ENCODE measurements around the gene ZC3HAV1.

The ZC3HAV1 gene

GRCh38 chr7:139075871-139076686 lies 33.4 kb downstream of the ZC3HAV1 start:
- TF ChIP-seq, protein P1, sequence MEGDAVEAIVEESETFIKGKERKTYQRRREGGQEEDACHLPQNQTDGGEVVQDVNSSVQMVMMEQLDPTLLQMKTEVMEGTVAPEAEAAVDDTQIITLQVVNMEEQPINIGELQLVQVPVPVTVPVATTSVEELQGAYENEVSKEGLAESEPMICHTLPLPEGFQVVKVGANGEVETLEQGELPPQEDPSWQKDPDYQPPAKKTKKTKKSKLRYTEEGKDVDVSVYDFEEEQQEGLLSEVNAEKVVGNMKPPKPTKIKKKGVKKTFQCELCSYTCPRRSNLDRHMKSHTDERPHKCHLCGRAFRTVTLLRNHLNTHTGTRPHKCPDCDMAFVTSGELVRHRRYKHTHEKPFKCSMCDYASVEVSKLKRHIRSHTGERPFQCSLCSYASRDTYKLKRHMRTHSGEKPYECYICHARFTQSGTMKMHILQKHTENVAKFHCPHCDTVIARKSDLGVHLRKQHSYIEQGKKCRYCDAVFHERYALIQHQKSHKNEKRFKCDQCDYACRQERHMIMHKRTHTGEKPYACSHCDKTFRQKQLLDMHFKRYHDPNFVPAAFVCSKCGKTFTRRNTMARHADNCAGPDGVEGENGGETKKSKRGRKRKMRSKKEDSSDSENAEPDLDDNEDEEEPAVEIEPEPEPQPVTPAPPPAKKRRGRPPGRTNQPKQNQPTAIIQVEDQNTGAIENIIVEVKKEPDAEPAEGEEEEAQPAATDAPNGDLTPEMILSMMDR (IDR thresholded peaks at IDR 0.05) = no peak
- Histone ChIP-seq H3K27ac (peak overlapping the region; percentile 74), H3K4me1 (ENCODE audit: control insufficient read depth in 1 of 2, insufficient read depth in 1 of 2, low read depth in 1 of 2, low read length in 1 of 2) (peaks cover 3 to 12% of the 10 kb centered on the region in 2 experiments), H3K36me3 (peaks cover 100% of the 10 kb centered on the region), H3K4me3 (ENCODE audit: low read depth in 1 of 2, low read length in 1 of 2) (no peak overlapping the region), H3K9me3 (no peaks in the 10 kb centered on the region), H3K27me3 (no peaks in the 10 kb centered on the region)

DNA sequence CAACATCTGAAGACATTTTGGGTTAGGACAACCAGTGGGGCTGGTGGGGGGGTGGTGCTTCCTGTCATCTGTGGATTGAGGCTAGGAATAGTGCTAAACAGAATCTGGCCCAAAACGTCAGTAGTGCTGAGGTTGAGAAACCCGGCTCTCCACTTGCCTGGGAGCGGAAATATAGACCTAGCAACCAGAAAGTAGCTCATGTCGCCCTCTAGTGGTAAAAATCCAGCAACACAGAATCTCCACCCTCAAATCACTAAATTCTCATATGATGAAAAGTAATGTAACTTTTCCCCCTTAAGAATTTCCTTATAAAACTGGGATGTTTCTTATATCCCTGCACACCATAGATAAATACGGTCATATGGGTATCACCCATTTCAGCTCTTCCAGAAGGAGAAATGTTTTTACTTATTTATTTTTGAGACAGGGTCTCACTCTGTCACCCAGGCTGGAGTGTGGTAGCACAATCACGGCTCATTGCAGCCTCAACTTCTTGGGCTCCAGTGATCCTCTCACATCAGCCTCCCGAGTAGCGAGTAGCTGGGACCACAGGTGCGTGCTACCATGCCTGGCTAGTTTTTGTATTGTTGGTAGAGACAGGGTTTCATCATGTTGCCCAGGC lies 34.4 kb downstream of the ZC3HAV1 start:
- H3K4me3 ChIP-seq (ENCODE audit: low read depth in 1 of 2, low read length in 1 of 2) = peak overlapping the region in 1 of 2 experiments; percentile 28
- TF ChIP-seq, protein P1 (IDR thresholded peaks at IDR 0.05) = peak; percentile 75
- no peaks in the 10 kb centered on the region for H3K9me3 ChIP-seq
- H3K27ac ChIP-seq = peak overlapping the region; percentile 74
- no peaks in the 10 kb centered on the region for H3K27me3 ChIP-seq
- peaks cover 98% of the 10 kb centered on the region for H3K36me3 ChIP-seq
- H3K4me1 ChIP-seq (ENCODE audit: control insufficient read depth in 1 of 2, insufficient read depth in 1 of 2, low read depth in 1 of 2, low read length in 1 of 2) = peaks cover 3 to 12% of the 10 kb centered on the region in 2 experiments

GRCh38 chr7:139072796-139073195 lies 36.7 kb downstream of the ZC3HAV1 start:
- H3K4me3 ChIP-seq (ENCODE audit: low read depth in 1 of 2, low read length in 1 of 2) = peak overlapping the region in 1 of 2 experiments; percentile 8
- TF ChIP-seq, protein P1 (IDR thresholded peaks at IDR 0.05) = no peak
- H3K9me3 ChIP-seq = no peaks in the 10 kb centered on the region
- peak overlapping the region; percentile 57 for H3K27ac ChIP-seq
- H3K27me3 ChIP-seq = no peaks in the 10 kb centered on the region
- H3K4me1 ChIP-seq (ENCODE audit: control insufficient read depth in 1 of 2, insufficient read depth in 1 of 2, low read depth in 1 of 2, low read length in 1 of 2) = peaks cover 9 to 19% of the 10 kb centered on the region in 2 experiments
- H3K36me3 ChIP-seq = peaks cover 98% of the 10 kb centered on the region

- H3K27ac ChIP-seq = peak overlapping the region; percentile 2
- TF ChIP-seq, protein P1 (IDR thresholded peaks at IDR 0.05) = no peak
- H3K9me3 ChIP-seq = no peaks in the 10 kb centered on the region
- no peaks in the 10 kb centered on the region for H3K27me3 ChIP-seq
- no peak overlapping the region for H3K4me3 ChIP-seq (ENCODE audit: low read depth in 1 of 2, low read length in 1 of 2)
- peaks cover 98% of the 10 kb centered on the region for H3K36me3 ChIP-seq
- H3K4me1 ChIP-seq (ENCODE audit: control insufficient read depth in 1 of 2, insufficient read depth in 1 of 2, low read depth in 1 of 2, low read length in 1 of 2) = peaks cover 9 to 19% of the 10 kb centered on the region in 2 experiments
These were observed 37.8 kb downstream of the ZC3HAV1 start for GRCh38 chr7:139071680-139072079.

- no peak overlapping the region for H3K27ac ChIP-seq
These were observed 40.7 kb downstream of the ZC3HAV1 start for GRCh38 chr7:139068544-139069399.

More at GRCh38 chr7:139068544-139069399, 40.7 kb downstream of the ZC3HAV1 start:
- H3K27me3 ChIP-seq = no peaks in the 10 kb centered on the region
- TF ChIP-seq, protein P1 (IDR thresholded peaks at IDR 0.05) = no peak
- peaks cover 98% of the 10 kb centered on the region for H3K36me3 ChIP-seq
- no peaks in the 10 kb centered on the region for H3K9me3 ChIP-seq
- peaks cover 9 to 14% of the 10 kb centered on the region in 2 experiments for H3K4me1 ChIP-seq (ENCODE audit: control insufficient read depth in 1 of 2, insufficient read depth in 1 of 2, low read depth in 1 of 2, low read length in 1 of 2)
- H3K4me3 ChIP-seq (ENCODE audit: low read depth in 1 of 2, low read length in 1 of 2) = no peak overlapping the region
